GM04503 (cell line): ENCODE data around the gene CBS.
A peak's percentile ranks its signal among the peaks of the same experiment; 100 is the strongest.
"Not testable (repeated sequence)": the region's sequence is repeated elsewhere in the genome, so short reads cannot be mapped to it uniquely, and the experiment has no call there.

Experiments
- DNase-seq: peaks from one replicate; pipeline ENCODE4 v3.0.0-alpha.2; 2012; ENCODE audit warnings: low read depth

CBS gene

GRCh38 chr21:43075170-43076022 is at the start of gene CBS:
Gene CBS, minus strand, starts transcription at chr21:43075835. Its CDS starts 3,642 bp downstream, at chr21:43072193.
- DNase-seq = not testable (repeated sequence)

GRCh38 chr21:43115956-43116355 is 40.3 kb upstream of the CBS start:
- not testable (repeated sequence) for DNase-seq

- DNase-seq = not testable (repeated sequence)
Observed at GRCh38 chr21:43114483-43114882, 38.8 kb upstream of the CBS start.

DNA sequence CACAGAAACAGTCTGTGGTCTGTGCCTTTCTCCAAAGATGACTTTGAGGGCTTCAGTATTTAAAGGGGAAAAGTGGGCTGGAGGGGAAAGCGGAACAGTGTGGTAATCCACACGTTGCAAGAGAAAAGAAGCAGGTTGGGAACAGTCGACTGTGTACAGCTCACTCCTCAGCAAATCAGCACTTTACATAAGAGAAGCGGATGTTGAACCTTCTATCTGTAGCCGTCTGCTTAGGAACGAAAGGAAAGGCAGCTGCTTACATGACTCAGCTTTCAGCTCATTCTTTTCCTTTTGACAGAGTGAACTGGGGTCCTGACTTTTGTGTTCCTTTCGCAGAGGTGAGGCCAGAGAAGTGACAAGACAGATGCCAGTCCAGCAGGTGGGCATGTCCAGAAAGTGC is 33.4 kb upstream of the CBS start:
- not testable (repeated sequence) for DNase-seq

GRCh38 chr21:43108177-43108576 is 32.5 kb upstream of the CBS start:
- not testable (repeated sequence) for DNase-seq

GRCh38 chr21:43107794-43108137 is 32.1 kb upstream of the CBS start:
- DNase-seq = not testable (repeated sequence)

DNA sequence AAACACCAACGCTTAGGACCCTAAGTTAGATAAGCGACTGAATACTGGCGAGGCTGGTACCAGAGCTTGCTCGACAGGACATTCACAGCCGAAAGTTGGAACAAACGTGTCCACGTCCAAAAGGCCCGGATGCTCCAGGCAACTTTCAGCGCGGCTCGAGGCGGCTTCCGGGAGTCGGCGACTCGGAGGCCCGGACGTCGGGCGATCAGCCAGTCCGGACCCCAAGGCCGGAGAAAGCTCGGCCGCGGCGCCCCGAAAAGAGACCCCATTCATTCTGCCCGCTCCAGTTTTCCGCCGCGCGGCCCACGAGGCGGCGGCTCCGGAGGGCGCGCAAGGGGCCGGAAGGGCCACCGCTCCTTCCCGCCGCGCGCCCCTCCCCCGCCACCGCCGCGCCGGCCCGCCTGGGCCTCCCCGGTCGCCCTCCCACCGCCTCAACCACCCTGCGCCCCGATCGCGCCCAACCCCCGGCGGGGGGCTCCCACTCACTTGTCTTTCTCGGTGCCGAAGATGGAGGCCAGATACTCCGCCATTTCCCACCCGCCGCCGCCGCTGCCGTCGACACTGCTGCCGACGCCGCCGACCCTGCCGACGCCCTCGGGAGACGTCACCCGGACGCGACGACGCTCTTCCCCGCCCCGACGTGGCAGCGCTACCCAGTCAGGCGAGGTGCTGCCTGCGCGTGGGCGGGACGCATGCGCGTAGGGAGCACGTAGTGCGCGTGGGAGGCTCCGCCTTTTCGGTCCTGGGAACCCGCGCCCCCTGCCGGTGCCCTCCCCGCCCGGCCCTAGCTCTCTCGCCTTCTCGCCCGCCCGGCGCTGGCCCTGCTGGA is 31.5 kb upstream of the CBS start, which contains the start of gene U2AF1:
TSS of gene U2AF1 (minus strand) at position 606 of the 829 bp plus-strand sequence. CDS start at position 530, 76 bp downstream.
- DNase-seq = peak; percentile 0

GRCh38 chr21:43104642-43105041 is 29.0 kb upstream of the CBS start:
- DNase-seq = not testable (repeated sequence)

GRCh38 chr21:43102281-43102680 is 26.6 kb upstream of the CBS start:
- not testable (repeated sequence) for DNase-seq

DNA sequence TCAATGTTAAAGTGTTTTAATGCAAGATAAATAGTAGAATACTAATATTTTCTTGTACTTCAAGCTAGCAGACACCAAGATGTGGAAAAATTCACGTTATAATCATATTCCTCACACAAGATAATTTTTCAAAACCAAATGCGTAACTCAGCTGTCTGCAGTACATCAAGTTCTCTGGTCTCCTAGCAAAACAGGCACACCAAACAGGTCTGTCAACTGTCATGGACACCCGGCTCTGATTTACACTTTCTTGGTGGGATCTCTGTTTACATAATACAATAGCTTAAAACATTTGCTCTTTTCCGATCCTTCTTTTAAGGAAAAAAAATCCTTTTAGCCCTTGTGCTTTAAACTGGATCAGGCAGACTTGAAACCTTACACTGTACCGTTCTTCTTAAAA is 26.0 kb upstream of the CBS start:
- not testable (repeated sequence) for DNase-seq

- DNase-seq = not testable (repeated sequence)
Observed at GRCh38 chr21:43101000-43101399, 25.4 kb upstream of the CBS start.

DNA sequence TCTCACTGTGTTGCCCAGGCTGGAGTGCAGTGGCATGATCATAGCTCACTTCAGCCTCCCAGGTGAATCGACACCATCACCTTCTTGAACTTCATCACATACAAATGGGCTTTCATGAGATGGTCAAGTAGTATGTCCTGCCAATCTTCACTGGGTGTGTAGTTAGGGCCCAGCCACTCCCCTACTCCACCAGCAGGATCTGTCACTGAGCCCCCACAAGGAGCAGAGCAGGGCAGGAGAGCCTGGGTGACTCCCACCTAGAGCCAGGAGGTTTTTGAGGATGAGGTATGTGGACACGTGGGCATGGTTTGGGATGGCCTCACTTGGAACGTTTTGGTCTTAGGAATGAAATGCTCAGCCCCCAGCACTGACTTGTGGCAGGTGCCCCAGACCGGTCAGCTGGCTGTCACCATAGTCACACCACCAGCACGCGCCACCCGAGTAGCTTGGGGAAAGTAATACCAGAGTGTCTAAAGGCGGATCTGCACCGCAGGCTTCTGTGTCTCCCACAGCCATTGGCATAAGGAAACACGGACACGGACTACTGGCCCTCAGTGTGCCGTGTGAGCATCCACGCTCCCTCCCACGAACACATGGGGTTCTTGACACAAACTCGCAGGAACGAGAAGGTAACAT is 16.5 kb upstream of the CBS start:
- DNase-seq = not testable (repeated sequence)

DNA sequence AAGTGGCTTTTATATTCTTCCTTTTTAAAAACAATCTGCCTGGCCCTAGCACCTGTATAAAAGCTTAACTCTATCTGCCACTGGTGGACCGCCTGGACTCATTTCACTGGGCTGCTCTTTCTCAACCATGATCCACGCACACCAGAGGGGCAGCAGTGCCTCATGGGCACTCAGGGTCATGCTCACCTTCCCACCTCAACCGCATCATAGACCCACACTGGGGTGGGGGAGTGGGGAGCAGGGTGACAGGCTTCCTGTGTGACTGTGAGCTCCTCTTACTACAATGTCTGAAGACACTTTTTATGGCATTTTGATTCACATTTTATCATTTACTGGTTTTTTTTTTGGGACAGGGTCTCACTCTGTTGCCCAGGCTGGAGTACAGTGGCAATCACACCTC is 15.3 kb upstream of the CBS start:
- not testable (repeated sequence) for DNase-seq

GRCh38 chr21:43089463-43089862 is 13.8 kb upstream of the CBS start:
- not testable (repeated sequence) for DNase-seq

- DNase-seq = not testable (repeated sequence)
Observed at GRCh38 chr21:43082587-43083300, 7.1 kb upstream of the CBS start.

- DNase-seq = not testable (repeated sequence)
Observed at GRCh38 chr21:43076643-43077042, 1.0 kb upstream of the CBS start.

DNA sequence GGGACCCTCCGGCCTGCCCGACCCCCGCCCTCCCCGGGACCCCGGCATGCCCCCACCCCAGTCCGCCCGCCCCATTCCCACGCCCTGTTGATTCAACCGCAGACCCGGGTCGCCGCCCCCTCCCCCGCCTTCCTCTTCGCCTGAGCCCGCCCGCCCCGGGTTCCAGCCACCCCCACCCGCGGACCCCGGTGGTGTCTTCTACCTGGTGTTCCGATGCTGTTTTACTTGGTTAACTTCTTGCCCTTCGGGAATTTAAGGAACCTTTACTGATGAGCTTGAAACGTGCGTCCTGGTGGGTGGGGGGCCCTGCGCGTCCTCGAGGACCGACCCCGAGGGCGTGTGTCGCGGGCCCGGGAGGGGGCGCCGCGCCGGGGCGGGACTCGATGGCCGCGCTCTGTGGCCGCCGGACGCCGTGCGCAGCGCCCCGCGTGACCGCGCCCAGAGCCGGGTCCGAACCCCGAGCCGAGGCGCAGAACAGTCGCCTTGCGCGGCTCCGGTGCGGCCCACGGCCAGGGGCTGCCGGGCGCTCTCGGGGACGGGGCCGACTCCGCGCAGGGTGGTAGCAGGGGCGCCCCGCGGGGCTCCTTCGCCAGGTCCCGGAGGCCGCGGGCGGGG is 495 bp upstream of the CBS start:
- DNase-seq = not testable (repeated sequence)

GRCh38 chr21:43074401-43075169 is 1.1 kb downstream of the CBS start:
- DNase-seq = not testable (repeated sequence)

GRCh38 chr21:43072742-43073141 is 2.9 kb downstream of the CBS start:
- not testable (repeated sequence) for DNase-seq

DNA sequence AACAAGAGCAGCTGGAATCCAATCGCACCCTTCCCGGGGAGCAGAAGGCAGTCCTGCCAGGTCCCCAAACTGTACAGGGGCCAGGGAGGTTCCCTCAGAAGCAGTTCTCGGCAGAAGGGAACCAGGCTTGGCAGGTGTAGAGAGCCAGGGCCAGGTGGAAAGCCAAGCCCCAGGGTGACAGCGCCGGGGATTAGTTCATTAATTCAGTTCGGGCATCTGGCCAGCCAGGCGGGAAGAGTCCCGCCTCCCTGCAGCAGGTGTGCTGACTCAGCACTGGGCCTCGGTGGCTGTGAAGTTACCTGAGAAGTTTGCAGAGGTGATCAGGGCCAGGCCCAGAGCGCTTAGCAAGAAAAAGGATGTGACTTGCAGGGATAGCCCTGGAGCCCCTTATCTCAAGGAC is 6.0 kb downstream of the CBS start:
- DNase-seq = not testable (repeated sequence)
